ENCODE results near the gene GALNT6.

GRCh38 chr12:51417826-51418225 is 26.6 kb upstream of the GALNT6 start:
- no peak for TF ChIP-seq CTCF (IDR thresholded peaks at IDR 0.05; ENCODE audit: poor library complexity)
- no peak for TF ChIP-seq EZH2phosphoT487 (IDR thresholded peaks at IDR 0.05; ENCODE audit: low read depth, severe bottlenecking, unreplicated experiment)
- no peak for TF ChIP-seq EZH2 (IDR thresholded peaks at IDR 0.05; ENCODE audit: borderline replicate concordance)

Measured in hepatocyte (in vitro differentiated cells).